HG03457 (cell line): ENCODE results near the gene GFI1B.
"Not testable (repeated sequence)": the region's sequence is repeated elsewhere in the genome, so short reads cannot be mapped to it uniquely, and the experiment has no call there.

Source experiments
- ATAC-seq: cut with Tn5 transposase; IDR thresholded peaks from one replicate; pipeline ENCODE4 v1.9.1; 2021; ENCODE audit warnings: moderate number of reproducible peaks; ENCODE audit not compliant: unreplicated experiment

The GFI1B gene

GRCh38 chr9:132967908-132968307 lies 10.6 kb upstream of the GFI1B start:
- ATAC-seq: not testable (repeated sequence)

- no peak for ATAC-seq
Observed at GRCh38 chr9:132969783-132970182, 8.7 kb upstream of the GFI1B start.

- ATAC-seq: no peak
Observed at GRCh38 chr9:132970324-132971062, 8.0 kb upstream of the GFI1B start.

GRCh38 chr9:132973166-132973565 lies 5.3 kb upstream of the GFI1B start:
- ATAC-seq: no peak

- no peak for ATAC-seq
Observed at GRCh38 chr9:132973713-132974112, 4.8 kb upstream of the GFI1B start.

GRCh38 chr9:132975961-132976360 lies 2.5 kb upstream of the GFI1B start:
- no peak for ATAC-seq

GRCh38 chr9:132976571-132976970 lies 1.9 kb upstream of the GFI1B start:
- ATAC-seq: no peak

GRCh38 chr9:132978112-132978450 lies 413 bp upstream of the GFI1B start:
- no peak for ATAC-seq

- ATAC-seq: no peak
Observed at GRCh38 chr9:132980157-132980556, 1.7 kb downstream of the GFI1B start.

- ATAC-seq: no peak
Observed at GRCh38 chr9:132982458-132982857, 4.0 kb downstream of the GFI1B start.

- no peak for ATAC-seq
Observed at GRCh38 chr9:132983491-132984201, 5.2 kb downstream of the GFI1B start.

GRCh38 chr9:132984202-132985070 lies 5.9 kb downstream of the GFI1B start:
- no peak for ATAC-seq

GRCh38 chr9:132985071-132985350 lies 6.5 kb downstream of the GFI1B start:
- ATAC-seq: no peak

GRCh38 chr9:132985489-132985888 lies 7.0 kb downstream of the GFI1B start:
- ATAC-seq: no peak

GRCh38 chr9:132986114-132986513 lies 7.6 kb downstream of the GFI1B start:
- ATAC-seq: no peak

- no peak for ATAC-seq
Observed at GRCh38 chr9:132986640-132987620, 8.4 kb downstream of the GFI1B start.

- no peak for ATAC-seq
Observed at GRCh38 chr9:132988244-132989013, 9.9 kb downstream of the GFI1B start.

GRCh38 chr9:132989014-132989310 lies 10.5 kb downstream of the GFI1B start:
- ATAC-seq: no peak

GRCh38 chr9:132989414-132989996 lies 11.0 kb downstream of the GFI1B start:
- no peak for ATAC-seq
